ENCODE results near the gene LUC7L3. TPM values are rescaled to one million over a fixed set of nuclear protein-coding genes. Genes with fewer than 3 reads are reported as not detected.
"Not testable (repeated sequence)": the region's sequence is repeated elsewhere in the genome, so short reads cannot be mapped to it uniquely, and the experiment has no call there.

LUC7L3 gene
- total RNA-seq, 2 donors from 2014 or later, result 122 to 169 TPM

DNA sequence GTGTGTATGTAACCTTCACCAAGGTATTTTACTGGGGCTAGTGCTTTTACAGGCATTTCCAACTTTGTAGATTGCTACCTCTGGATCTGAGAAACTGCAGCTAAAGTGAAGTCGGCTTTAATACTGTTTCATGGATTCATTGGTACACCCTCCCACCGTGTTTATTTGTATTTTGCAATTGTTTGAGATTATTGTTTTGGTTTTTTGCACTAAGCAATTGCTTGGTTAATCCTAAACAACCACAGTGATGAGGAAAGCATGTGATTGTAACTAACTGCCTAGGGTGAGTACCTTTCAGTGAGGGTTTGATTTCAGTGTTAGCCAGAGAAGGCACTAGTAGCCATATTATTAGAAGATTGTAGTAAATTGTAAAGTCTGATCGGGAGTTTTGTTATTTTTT is 3.3 kb downstream of the LUC7L3 start:
- Histone ChIP-seq H3K36me3 (ENCODE audit: control insufficient read depth, insufficient read depth, low read length) (peaks cover 16% of the 10 kb centered on the region), H3K9me3 (ENCODE audit: control insufficient read depth, low read length) (no peaks in the 10 kb centered on the region), H3K4me3 (ENCODE audit: low read length) (peak overlapping the region; percentile 26), H3K9ac (ENCODE audit: extremely low read depth, low read length, poor library complexity, severe bottlenecking) (no peak overlapping the region), H3K4me1 (ENCODE audit: control insufficient read depth, insufficient read depth, low read length) (peaks cover 4% of the 10 kb centered on the region), H3K27me3 (ENCODE audit: control insufficient read depth, insufficient read depth, low read length, poor library complexity, severe bottlenecking) (no peaks in the 10 kb centered on the region), H3K27ac (ENCODE audit: low read depth, low read length) (no peak overlapping the region)
- WGBS, 2 experiments (ENCODE audit: insufficient coverage in 1 of 2, insufficient read length in 1 of 2), result 86 to 95% methylated on average over 2 to 3 of the region's 3 CpGs
- H3K27me3 Mint-ChIP-seq (ENCODE audit: insufficient read depth), result no peaks in the 10 kb centered on the region
- peaks cover 5% of the 10 kb centered on the region for H3K36me3 Mint-ChIP-seq (ENCODE audit: low read depth)
- H3K4me1 Mint-ChIP-seq, result peaks cover 27% of the 10 kb centered on the region
- no peaks in the 10 kb centered on the region for H3K9me3 Mint-ChIP-seq
- TF ChIP-seq, protein P1, sequence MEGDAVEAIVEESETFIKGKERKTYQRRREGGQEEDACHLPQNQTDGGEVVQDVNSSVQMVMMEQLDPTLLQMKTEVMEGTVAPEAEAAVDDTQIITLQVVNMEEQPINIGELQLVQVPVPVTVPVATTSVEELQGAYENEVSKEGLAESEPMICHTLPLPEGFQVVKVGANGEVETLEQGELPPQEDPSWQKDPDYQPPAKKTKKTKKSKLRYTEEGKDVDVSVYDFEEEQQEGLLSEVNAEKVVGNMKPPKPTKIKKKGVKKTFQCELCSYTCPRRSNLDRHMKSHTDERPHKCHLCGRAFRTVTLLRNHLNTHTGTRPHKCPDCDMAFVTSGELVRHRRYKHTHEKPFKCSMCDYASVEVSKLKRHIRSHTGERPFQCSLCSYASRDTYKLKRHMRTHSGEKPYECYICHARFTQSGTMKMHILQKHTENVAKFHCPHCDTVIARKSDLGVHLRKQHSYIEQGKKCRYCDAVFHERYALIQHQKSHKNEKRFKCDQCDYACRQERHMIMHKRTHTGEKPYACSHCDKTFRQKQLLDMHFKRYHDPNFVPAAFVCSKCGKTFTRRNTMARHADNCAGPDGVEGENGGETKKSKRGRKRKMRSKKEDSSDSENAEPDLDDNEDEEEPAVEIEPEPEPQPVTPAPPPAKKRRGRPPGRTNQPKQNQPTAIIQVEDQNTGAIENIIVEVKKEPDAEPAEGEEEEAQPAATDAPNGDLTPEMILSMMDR (conservative IDR thresholded peaks at IDR 0.05), result no peak
- peak overlapping the region; percentile 9 for H3K27ac Mint-ChIP-seq
- peak overlapping the region; percentile 94 for H3K4me3 Mint-ChIP-seq
- DNase-seq, result no peak

GRCh38 chr17:50724622-50725021 is 5.2 kb downstream of the LUC7L3 start:
- H3K27ac Mint-ChIP-seq; H3K27ac ChIP-seq (ENCODE audit: low read depth, low read length); H3K9me3 ChIP-seq (ENCODE audit: control insufficient read depth, low read length); H3K4me3 ChIP-seq (ENCODE audit: low read length); H3K9ac ChIP-seq (ENCODE audit: extremely low read depth, low read length, poor library complexity, severe bottlenecking); H3K36me3 Mint-ChIP-seq (ENCODE audit: low read depth); H3K9me3 Mint-ChIP-seq; H3K4me3 Mint-ChIP-seq; H3K27me3 ChIP-seq (ENCODE audit: control insufficient read depth, insufficient read depth, low read length, poor library complexity, severe bottlenecking); H3K4me1 ChIP-seq (ENCODE audit: control insufficient read depth, insufficient read depth, low read length); H3K27me3 Mint-ChIP-seq (ENCODE audit: insufficient read depth): not testable (repeated sequence)
- 96 to 100% methylated on average over 5 to 6 of the region's 6 CpGs for WGBS, 2 experiments (ENCODE audit: insufficient coverage in 1 of 2, insufficient read length in 1 of 2)
- H3K4me1 Mint-ChIP-seq, result peaks cover 27% of the 10 kb centered on the region
- peaks cover 22% of the 10 kb centered on the region for H3K36me3 ChIP-seq (ENCODE audit: control insufficient read depth, insufficient read depth, low read length)
- DNase-seq, result peak; percentile 35

DNA sequence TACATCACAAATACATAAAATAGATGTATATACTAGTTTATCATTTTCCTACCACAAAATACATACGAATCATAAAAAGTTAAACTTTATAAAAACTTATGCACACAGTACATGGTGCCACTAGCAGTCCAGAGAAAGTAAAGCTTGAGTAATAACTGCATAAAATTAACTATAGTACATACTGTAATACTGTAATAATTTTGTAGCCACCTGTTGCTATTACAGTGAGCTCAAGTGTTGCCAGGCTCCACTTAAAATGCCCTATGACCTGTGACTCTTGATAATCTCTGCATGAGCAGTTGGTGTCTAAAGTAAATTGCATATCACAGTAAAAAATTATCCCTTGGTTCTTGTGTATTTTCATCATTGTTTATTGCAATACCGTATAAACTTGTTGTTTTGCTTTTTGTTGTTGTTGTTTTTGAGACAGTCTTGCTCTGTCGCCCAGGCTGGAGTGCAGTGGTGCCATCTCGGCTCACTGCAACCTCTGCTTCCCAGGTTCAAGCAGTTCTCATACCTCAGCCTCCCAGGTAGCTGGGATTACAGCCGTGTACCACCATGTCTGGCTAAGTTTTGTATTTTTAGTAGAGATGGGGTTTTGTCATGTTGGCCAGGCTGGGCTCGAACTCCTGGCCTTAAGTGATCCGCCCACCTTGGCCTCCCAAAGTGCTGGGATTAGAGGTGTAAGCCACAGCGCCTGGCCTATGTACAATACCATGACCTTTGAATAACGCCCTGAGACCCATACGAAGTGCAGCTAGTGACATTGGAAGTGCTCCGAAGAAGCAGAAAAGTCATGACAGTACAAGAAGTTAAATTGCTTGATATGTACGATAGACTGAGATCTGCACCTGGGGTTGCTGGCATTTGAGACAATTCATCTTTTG is 6.6 kb downstream of the LUC7L3 start:
- Histone ChIP-seq H3K4me3 (ENCODE audit: low read length) (no peak overlapping the region), H3K27ac (ENCODE audit: low read depth, low read length) (no peak overlapping the region), H3K36me3 (ENCODE audit: control insufficient read depth, insufficient read depth, low read length) (peaks cover 22% of the 10 kb centered on the region), H3K4me1 (ENCODE audit: control insufficient read depth, insufficient read depth, low read length) (peaks cover 4% of the 10 kb centered on the region), H3K9me3 (ENCODE audit: control insufficient read depth, low read length) (no peaks in the 10 kb centered on the region), H3K27me3 (ENCODE audit: control insufficient read depth, insufficient read depth, low read length, poor library complexity, severe bottlenecking) (no peaks in the 10 kb centered on the region), H3K9ac (ENCODE audit: extremely low read depth, low read length, poor library complexity, severe bottlenecking) (no peak overlapping the region)
- Mint-ChIP-seq H3K9me3 (no peaks in the 10 kb centered on the region), H3K36me3 (ENCODE audit: low read depth) (peaks cover 5% of the 10 kb centered on the region), H3K27ac (peak overlapping the region; percentile 48), H3K4me3 (no peak overlapping the region), H3K27me3 (ENCODE audit: insufficient read depth) (no peaks in the 10 kb centered on the region), H3K4me1 (peaks cover 24% of the 10 kb centered on the region)
- peak; percentile 43 for DNase-seq
- TF ChIP-seq, protein P1 (conservative IDR thresholded peaks at IDR 0.05), result no peak
- 94 to 96% methylated on average over 9 to 11 of the region's 12 CpGs for WGBS, 2 experiments (ENCODE audit: insufficient coverage in 1 of 2, insufficient read length in 1 of 2)

Measured in endodermal cell (in vitro differentiated cells).